Spleen (tissue), 11 donors: ENCODE data around the gene FRAS1. TPM values are rescaled to one million over a fixed set of nuclear protein-coding genes. Genes with fewer than 3 reads are reported as not detected.

ENCODE experiments used
- DNase-seq: peaks from one replicate; pipeline ENCODE4 v3.0.0-alpha.2; 2020
- H3K27ac ChIP-seq, 8 donors: fragments of 200-600 bp; sonication (generic) in 7 of 8; 1 replicate in 4 of 8; 2 replicates in 4 of 8; pipeline versions ENCODE4 v1.5.0 to v1.8.0; 2016 to 2021; ENCODE audit warnings: inconsistent platforms in 4 of 8, mild to moderate bottlenecking in 4 of 8, moderate library complexity in 1 of 8
- H3K27me3 ChIP-seq, 7 donors: fragments of 200-600 bp; sonication (generic) in 6 of 7; replicated peaks in 1 of 7; 1 replicate in 4 of 7; 2 replicates in 3 of 7; pipeline versions ENCODE4 v1.5.0 to v1.8.0; 2016 to 2021; ENCODE audit warnings: inconsistent platforms in 3 of 7, mild to moderate bottlenecking in 1 of 7
- H3K36me3 ChIP-seq, 6 donors: fragments of 200-600 bp; sonication (generic) in 5 of 6; 1 replicate in 4 of 6; 2 replicates in 2 of 6; pipeline versions ENCODE4 v1.5.0 to v1.8.0; 2016 to 2021; ENCODE audit warnings: inconsistent platforms in 2 of 6
- H3K4me1 ChIP-seq, 6 donors: fragments of 200-600 bp; sonication (generic) in 5 of 6; 1 replicate in 3 of 6; 2 replicates in 3 of 6; pipeline versions ENCODE4 v1.5.0 to v1.8.0; 2016 to 2021; ENCODE audit warnings: inconsistent platforms in 3 of 6
- H3K4me3 ChIP-seq, 8 donors: fragments of 200-600 bp; sonication (generic) in 7 of 8; 1 replicate in 4 of 8; 2 replicates in 4 of 8; pipeline versions ENCODE4 v1.5.0 to v1.8.0; 2016 to 2021; ENCODE audit warnings: inconsistent platforms in 4 of 8, mild to moderate bottlenecking in 4 of 8, moderate library complexity in 2 of 8
- H3K9me3 ChIP-seq, 8 donors: fragments of 200-600 bp; sonication (generic) in 7 of 8; 1 replicate in 4 of 8; 2 replicates in 4 of 8; pipeline versions ENCODE4 v1.5.0 to v1.8.0; 2016 to 2021; ENCODE audit warnings: inconsistent platforms in 4 of 8
- POLR2A ChIP-seq, 3 donors: fragments of 450-650 bp; IDR thresholded peaks; one replicate each; pipeline ENCODE4 v1.5.1; 2017; ENCODE audit warnings: antibody characterized with exemption in 3 of 3, mild to moderate bottlenecking in 1 of 3
- POLR2AphosphoS5 ChIP-seq, 3 donors: sonication (generic); formaldehyde crosslinking; IDR thresholded peaks; one replicate each; pipeline ENCODE4 v1.5.1; 2017; ENCODE audit warnings: antibody characterized with exemption in 3 of 3
- WGBS, 5 donors: extraction: QIAGEN DNeasy Blood & Tissue Kit in 3 of 5; methylation state at CpG; one replicate each; pipeline versions ENCODE4 v1.1.5 to v1.1.7; 2013 to 2018; 5-methylcytosine and 5-hydroxymethylcytosine counted together
- intact Hi-C: fragments of 100-400 bp; cut with DNase I; formaldehyde crosslinking; loops from one replicate; pipeline ENCODE4 v1.15.0; 2023; ENCODE audit warnings: low total_unique reads
- polyA plus RNA-seq, 3 donors: library from polyadenylated mRNA; stranded (reverse); fragments of 200-250 nt; gene quantifications; one replicate each; pipeline ENCODE4 v1.2.1, GENCODE V29; 2013
- total RNA-seq, 7 donors: library from RNA; depleted of rRNA in 3 of 7; stranded (reverse); fragments of >200 nt in 3 of 7; fragmentation: NEBNext Ultra II Directional in 4 of 7; extraction: Animal tissue kit (Norgen Biotek cat#: 25700) in 4 of 7; gene quantifications; one replicate each; pipeline versions ENCODE4 v1.1.0 to v1.2.1, GENCODE V29; 2016 to 2021
- TF ChIP-seq, protein P1 (sequence below), 11 experiments: fragments of 200-600 bp in 7 of 11; fragments of 450-650 bp in 4 of 11; sonication (generic) in 4 of 11; IDR thresholded peaks in 8 of 11; conservative IDR thresholded peaks in 3 of 11; 1 replicate in 7 of 11; 2 replicates in 4 of 11; pipeline versions ENCODE4 v1.4.0 to v1.8.0; 2016 to 2021; ENCODE audit warnings: antibody characterized with exemption in 11 of 11, inconsistent platforms in 4 of 11, mild to moderate bottlenecking in 1 of 11
- donor health status: healthy with polysubstance abuse.
- donor health status: DM: no; HTN: no; CAD: no; lungs with moderate emphysema.
- donor health status: DM: no; HTN: no; CAD: no.
- donor health status: Bipolar disorder and iron deficiency.
- donor health status: healthy.
- donor health status: DM: no; HTN: no; CAD: no.
- donor health status: DM: yes; HTN: yes; CAD: no.

The FRAS1 gene
- total and polyA plus RNA-seq, 10 donors: 0.10 to 3.0 (median 1.3) TPM

GRCh38 chr4:78199984-78200383, 142.9 kb downstream of the FRAS1 start:
- Histone ChIP-seq H3K4me3 (no peak overlapping the region), H3K4me1 (no peaks in the 10 kb centered on the region), H3K36me3 (no peaks in the 10 kb centered on the region), H3K27ac (no peak overlapping the region), H3K9me3 (peaks cover 0 to 10% (median 6%) of the 10 kb centered on the region in 8 donors), H3K27me3 (no peaks in the 10 kb centered on the region)
- intact Hi-C loops: no loop called here
- DNase-seq: no peak
- no peak for TF ChIP-seq POLR2AphosphoS5 (IDR thresholded peaks at IDR 0.05)
- TF ChIP-seq POLR2A (IDR thresholded peaks at IDR 0.05): no peak
- 78 to 96% (median 85%) methylated on average over 1 of the region's 1 CpG for WGBS, 5 donors

GRCh38 chr4:78200949-78201348, 143.8 kb downstream of the FRAS1 start:
- 64 to 77% (median 75%) methylated on average over 1 of the region's 1 CpG for WGBS, 5 donors
- no peak overlapping the region for H3K4me3 ChIP-seq
- peaks cover 0 to under 1% (median 0%) of the 10 kb centered on the region in 8 donors for H3K9me3 ChIP-seq
- H3K27me3 ChIP-seq: no peaks in the 10 kb centered on the region
- intact Hi-C loops: no loop called here
- no peak overlapping the region for H3K27ac ChIP-seq
- no peak for DNase-seq
- no peaks in the 10 kb centered on the region for H3K36me3 ChIP-seq
- TF ChIP-seq POLR2AphosphoS5 (IDR thresholded peaks at IDR 0.05) (no peak), POLR2A (IDR thresholded peaks at IDR 0.05) (no peak)
- TF ChIP-seq, protein P1, sequence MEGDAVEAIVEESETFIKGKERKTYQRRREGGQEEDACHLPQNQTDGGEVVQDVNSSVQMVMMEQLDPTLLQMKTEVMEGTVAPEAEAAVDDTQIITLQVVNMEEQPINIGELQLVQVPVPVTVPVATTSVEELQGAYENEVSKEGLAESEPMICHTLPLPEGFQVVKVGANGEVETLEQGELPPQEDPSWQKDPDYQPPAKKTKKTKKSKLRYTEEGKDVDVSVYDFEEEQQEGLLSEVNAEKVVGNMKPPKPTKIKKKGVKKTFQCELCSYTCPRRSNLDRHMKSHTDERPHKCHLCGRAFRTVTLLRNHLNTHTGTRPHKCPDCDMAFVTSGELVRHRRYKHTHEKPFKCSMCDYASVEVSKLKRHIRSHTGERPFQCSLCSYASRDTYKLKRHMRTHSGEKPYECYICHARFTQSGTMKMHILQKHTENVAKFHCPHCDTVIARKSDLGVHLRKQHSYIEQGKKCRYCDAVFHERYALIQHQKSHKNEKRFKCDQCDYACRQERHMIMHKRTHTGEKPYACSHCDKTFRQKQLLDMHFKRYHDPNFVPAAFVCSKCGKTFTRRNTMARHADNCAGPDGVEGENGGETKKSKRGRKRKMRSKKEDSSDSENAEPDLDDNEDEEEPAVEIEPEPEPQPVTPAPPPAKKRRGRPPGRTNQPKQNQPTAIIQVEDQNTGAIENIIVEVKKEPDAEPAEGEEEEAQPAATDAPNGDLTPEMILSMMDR (IDR thresholded peaks at IDR 0.05 in 8 of 11, conservative IDR thresholded peaks at IDR 0.05 in 3 of 11): no peak
- H3K4me1 ChIP-seq: no peaks in the 10 kb centered on the region

DNA sequence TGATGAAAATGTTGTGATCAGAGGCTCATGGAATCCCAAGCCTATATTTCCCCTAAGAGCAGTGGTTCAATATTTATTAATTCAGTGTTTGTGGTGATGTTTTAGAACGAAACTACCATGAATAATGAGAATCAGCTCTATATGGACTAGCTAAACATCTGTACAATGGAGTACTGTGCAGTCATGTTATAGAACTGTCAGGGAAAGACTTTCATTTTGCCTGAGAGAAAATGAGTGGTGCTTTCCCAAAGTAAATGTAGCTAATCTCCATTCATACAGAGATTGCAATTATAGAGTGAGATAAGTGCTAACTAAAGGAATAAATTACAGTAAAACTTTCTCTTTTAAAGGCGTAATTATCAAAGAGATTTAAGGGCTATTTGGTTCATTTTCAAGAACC, 147.1 kb downstream of the FRAS1 start:
- intact Hi-C loops: no loop called here
- DNase-seq: no peak
- Histone ChIP-seq H3K9me3 (no peaks in the 10 kb centered on the region), H3K4me3 (no peak overlapping the region), H3K27me3 (no peaks in the 10 kb centered on the region), H3K4me1 (no peaks in the 10 kb centered on the region), H3K36me3 (no peaks in the 10 kb centered on the region), H3K27ac (no peak overlapping the region)
- WGBS, 5 donors: 24 to 66% (median 32%) methylated on average over 2 of the region's 2 CpGs
- TF ChIP-seq, protein P1 (IDR thresholded peaks at IDR 0.05 in 8 of 11, conservative IDR thresholded peaks at IDR 0.05 in 3 of 11): no peak
- TF ChIP-seq POLR2A (IDR thresholded peaks at IDR 0.05) (no peak), POLR2AphosphoS5 (IDR thresholded peaks at IDR 0.05) (no peak)

- Histone ChIP-seq H3K27ac (no peak overlapping the region), H3K4me3 (no peak overlapping the region), H3K4me1 (no peaks in the 10 kb centered on the region), H3K27me3 (no peaks in the 10 kb centered on the region), H3K36me3 (no peaks in the 10 kb centered on the region), H3K9me3 (no peaks in the 10 kb centered on the region)
- DNase-seq: no peak
- TF ChIP-seq POLR2AphosphoS5 (IDR thresholded peaks at IDR 0.05): no peak
- no peak for TF ChIP-seq POLR2A (IDR thresholded peaks at IDR 0.05)
- TF ChIP-seq, protein P1 (IDR thresholded peaks at IDR 0.05 in 8 of 11, conservative IDR thresholded peaks at IDR 0.05 in 3 of 11): no peak
- WGBS, 5 donors: 53 to 75% (median 69%) methylated on average over 2 of the region's 2 CpGs
- intact Hi-C loops: no loop called here
These were observed 148.5 kb downstream of the FRAS1 start for GRCh38 chr4:78205591-78205990.

- Histone ChIP-seq H3K9me3 (no peaks in the 10 kb centered on the region), H3K27me3 (no peaks in the 10 kb centered on the region), H3K4me3 (no peak overlapping the region), H3K4me1 (no peaks in the 10 kb centered on the region), H3K27ac (no peak overlapping the region), H3K36me3 (no peaks in the 10 kb centered on the region)
- intact Hi-C loops: no loop called here
- DNase-seq: no peak
- TF ChIP-seq POLR2AphosphoS5 (IDR thresholded peaks at IDR 0.05) (no peak), POLR2A (IDR thresholded peaks at IDR 0.05) (no peak)
- TF ChIP-seq, protein P1 (IDR thresholded peaks at IDR 0.05 in 8 of 11, conservative IDR thresholded peaks at IDR 0.05 in 3 of 11): no peak
- WGBS, 5 donors: 88 to 97% (median 89%) methylated on average over 3 of the region's 3 CpGs
These were observed 150.4 kb downstream of the FRAS1 start for GRCh38 chr4:78207541-78207940.
